HG02588 (cell line): ENCODE results near the gene C9orf153.
"Not testable (repeated sequence)": the region's sequence is repeated elsewhere in the genome, so short reads cannot be mapped to it uniquely, and the experiment has no call there.

Experiments
- ATAC-seq: cut with Tn5 transposase; IDR thresholded peaks from one replicate; pipeline ENCODE4 v1.9.1; 2021; ENCODE audit warnings: mild to moderate bottlenecking, moderate library complexity; ENCODE audit not compliant: unreplicated experiment

The C9orf153 gene

GRCh38 chr9:86193088-86193487 is 66.4 kb downstream of the C9orf153 start:
- no peak for ATAC-seq

GRCh38 chr9:86190700-86191099 is 68.8 kb downstream of the C9orf153 start:
- not testable (repeated sequence) for ATAC-seq

- ATAC-seq = no peak
Observed at GRCh38 chr9:86187121-86187520, 72.3 kb downstream of the C9orf153 start.

GRCh38 chr9:86186696-86187095 is 72.8 kb downstream of the C9orf153 start:
- ATAC-seq = no peak

GRCh38 chr9:86185872-86186271 is 73.6 kb downstream of the C9orf153 start:
- ATAC-seq = no peak

- ATAC-seq = no peak
Observed at GRCh38 chr9:86184138-86184524, 75.3 kb downstream of the C9orf153 start.

- no peak for ATAC-seq
Observed at GRCh38 chr9:86183229-86184137, 76.0 kb downstream of the C9orf153 start.

GRCh38 chr9:86181379-86182315 is 77.8 kb downstream of the C9orf153 start:
- ATAC-seq = no peak

GRCh38 chr9:86178503-86178902 is 81.0 kb downstream of the C9orf153 start:
- no peak for ATAC-seq

- no peak for ATAC-seq
Observed at GRCh38 chr9:86177995-86178394, 81.5 kb downstream of the C9orf153 start.

- ATAC-seq = no peak
Observed at GRCh38 chr9:86176468-86176867, 83.0 kb downstream of the C9orf153 start.

GRCh38 chr9:86175743-86176456 is 83.6 kb downstream of the C9orf153 start:
- ATAC-seq = no peak

GRCh38 chr9:86175223-86175622 is 84.2 kb downstream of the C9orf153 start:
- ATAC-seq = no peak
